Mesendoderm (in vitro differentiated cells): ENCODE data around the gene UPK1B.

Experiments
- DNase-seq: peaks from one replicate; pipeline ENCODE4 v3.0.0; 2013
- H2AK5ac ChIP-seq: 2 replicates; pipeline ENCODE4 v1.6.1; 2013; ENCODE audit warnings: low read length, inconsistent platforms
- H2BK120ac ChIP-seq: 2 replicates; pipeline ENCODE4 v1.6.1; 2013; ENCODE audit warnings: low read depth, mild to moderate bottlenecking, low read length, moderate library complexity, mixed read lengths
- H2BK15ac ChIP-seq: replicated peaks from 2 replicates; pipeline ENCODE4 v1.6.1; 2013; ENCODE audit warnings: low read depth, mild to moderate bottlenecking, moderate library complexity
- H2BK5ac ChIP-seq: 2 replicates; pipeline ENCODE4 v1.6.1; 2013; ENCODE audit warnings: low read length, inconsistent platforms
- H3K18ac ChIP-seq: 2 replicates; pipeline ENCODE4 v1.6.1; 2013; ENCODE audit warnings: mild to moderate bottlenecking, low read length, mixed read lengths
- H3K23ac ChIP-seq: one replicate; pipeline ENCODE4 v1.6.1; 2013; ENCODE audit warnings: low read length
- H3K27ac ChIP-seq: 2 replicates; pipeline ENCODE4 v1.5.1; 2013; ENCODE audit warnings: low read depth, mild to moderate bottlenecking, inconsistent platforms, low read length, moderate library complexity
- H3K27me3 ChIP-seq: 2 replicates; pipeline ENCODE4 v1.6.1; 2013; ENCODE audit warnings: low read length, control low read depth, mild to moderate bottlenecking, inconsistent platforms; ENCODE audit not compliant: insufficient read depth, poor library complexity
- H3K36me3 ChIP-seq: 2 replicates; pipeline ENCODE4 v1.6.1; 2013; ENCODE audit warnings: low read length, inconsistent platforms; ENCODE audit not compliant: control insufficient read depth, insufficient read depth
- H3K4ac ChIP-seq: one replicate; pipeline ENCODE4 v1.6.1; 2013; ENCODE audit warnings: low read depth, mild to moderate bottlenecking, low read length, moderate library complexity
- H3K4me1 ChIP-seq: 2 replicates; pipeline ENCODE4 v1.6.1; 2013; ENCODE audit warnings: low read depth, low read length, inconsistent platforms; ENCODE audit not compliant: control insufficient read depth
- H3K4me2 ChIP-seq: 2 replicates; pipeline ENCODE4 v1.6.1; 2013; ENCODE audit warnings: low read length
- H3K4me3 ChIP-seq: 2 replicates; pipeline ENCODE4 v1.5.1; 2013; ENCODE audit warnings: mild to moderate bottlenecking, low read length
- H3K56ac ChIP-seq: one replicate; pipeline ENCODE4 v1.6.1; 2013; ENCODE audit warnings: low read length
- H3K79me1 ChIP-seq: 2 replicates; pipeline ENCODE4 v1.6.1; 2013; ENCODE audit warnings: low read length, inconsistent platforms
- H3K79me2 ChIP-seq: 2 replicates; pipeline ENCODE4 v1.6.1; 2013; ENCODE audit warnings: mild to moderate bottlenecking, low read length; ENCODE audit not compliant: control insufficient read depth, insufficient read depth
- H3K9ac ChIP-seq: 2 replicates; pipeline ENCODE4 v1.6.1; 2013; ENCODE audit warnings: low read length, inconsistent platforms
- H4K5ac ChIP-seq: one replicate; pipeline ENCODE4 v1.6.1; 2013; ENCODE audit warnings: low read length
- H4K8ac ChIP-seq: one replicate; pipeline ENCODE4 v1.6.1; 2013; ENCODE audit warnings: low read depth, mild to moderate bottlenecking, control low read depth, low read length, moderate library complexity
- WGBS: extraction: QIAGEN DNeasy Blood & Tissue Kit; methylation state at CpG from one replicate; pipeline ENCODE4 v1.1.7; 2013; ENCODE audit warnings: low lambda C conversion rate, missing lambda C conversion rate; ENCODE audit not compliant: insufficient coverage; ENCODE audit errors: extremely low coverage; 5-methylcytosine and 5-hydroxymethylcytosine counted together

Gene UPK1B

DNA sequence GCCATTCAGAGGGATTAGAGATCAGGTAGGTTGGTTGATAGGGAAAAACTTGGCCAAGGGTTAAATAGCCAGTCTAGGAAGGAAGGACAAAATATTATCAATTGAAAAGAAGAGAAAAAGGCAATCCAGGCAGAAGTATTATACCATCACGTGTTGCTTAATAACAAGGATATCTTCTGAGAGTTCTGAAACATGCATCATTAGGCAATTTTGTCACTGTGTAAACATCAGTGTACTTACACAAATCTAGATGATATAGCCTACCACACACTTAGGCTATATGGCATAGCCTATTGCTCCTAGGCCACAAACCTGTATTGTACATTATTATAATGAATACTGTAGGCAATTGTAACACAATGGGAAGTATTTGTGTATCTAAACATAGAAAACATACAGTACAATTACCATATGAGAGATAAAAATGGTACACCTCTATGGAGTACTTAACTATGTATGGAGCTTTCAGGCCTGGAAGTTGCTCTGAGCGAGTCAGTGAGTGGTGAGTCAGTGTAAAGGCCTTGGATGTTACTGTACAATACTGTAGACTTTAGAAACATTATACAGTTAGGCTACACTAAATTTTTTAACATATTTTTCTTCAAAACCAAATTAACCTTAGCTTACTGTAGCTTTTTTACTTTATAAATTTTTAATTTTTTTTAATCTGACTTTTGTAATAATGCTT is 24.8 kb upstream of the UPK1B start:
- H3K9ac ChIP-seq = no peak overlapping the region
- H3K27me3 ChIP-seq = no peaks in the 10 kb centered on the region
- no peaks in the 10 kb centered on the region for H3K4me1 ChIP-seq
- H2BK15ac ChIP-seq = no peak overlapping the region
- H3K56ac ChIP-seq = no peak overlapping the region
- no peak overlapping the region for H3K27ac ChIP-seq
- H3K4me2 ChIP-seq = no peak overlapping the region
- DNase-seq = no peak
- H2BK120ac ChIP-seq = no peak overlapping the region
- no peaks in the 10 kb centered on the region for H3K79me1 ChIP-seq
- no peak overlapping the region for H3K23ac ChIP-seq
- H3K4me3 ChIP-seq = no peak overlapping the region
- no peak overlapping the region for H3K18ac ChIP-seq
- no peak overlapping the region for H2AK5ac ChIP-seq
- no peaks in the 10 kb centered on the region for H3K36me3 ChIP-seq
- H3K4ac ChIP-seq = no peak overlapping the region
- no peak overlapping the region for H2BK5ac ChIP-seq
- no peak overlapping the region for H4K8ac ChIP-seq
- H3K79me2 ChIP-seq = no peaks in the 10 kb centered on the region
- no peak overlapping the region for H4K5ac ChIP-seq
- no CpG with 5 or more reads among the region's 2 CpGs for WGBS

DNA sequence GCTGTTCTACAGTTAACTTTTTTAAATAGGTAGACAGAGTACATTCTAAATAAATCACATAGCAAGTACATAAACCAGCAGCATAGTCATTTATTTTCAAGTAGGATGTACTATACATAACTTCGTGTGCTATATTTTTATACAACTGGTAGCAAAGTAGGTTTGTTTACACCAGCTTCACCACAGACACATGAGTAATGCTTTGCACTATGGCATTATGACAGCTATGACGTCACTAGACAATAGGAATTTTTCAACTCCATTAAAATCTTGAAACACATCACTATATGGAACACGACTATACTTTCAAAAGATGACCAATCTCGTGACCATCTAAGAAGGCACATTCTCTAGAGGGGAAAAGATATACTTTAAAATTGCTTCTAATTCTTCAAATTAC is 23.9 kb upstream of the UPK1B start:
- Histone ChIP-seq H3K9ac (no peak overlapping the region), H2BK120ac (no peak overlapping the region), H3K4me3 (no peak overlapping the region), H3K27me3 (no peaks in the 10 kb centered on the region), H4K8ac (no peak overlapping the region), H3K56ac (no peak overlapping the region), H3K4ac (no peak overlapping the region), H3K4me1 (no peaks in the 10 kb centered on the region), H2BK15ac (no peak overlapping the region), H3K36me3 (no peaks in the 10 kb centered on the region), H3K79me1 (no peaks in the 10 kb centered on the region), H3K27ac (no peak overlapping the region), H2AK5ac (no peak overlapping the region), H3K79me2 (no peaks in the 10 kb centered on the region), H3K18ac (no peak overlapping the region), H4K5ac (no peak overlapping the region), H3K23ac (no peak overlapping the region), H3K4me2 (no peak overlapping the region), H2BK5ac (no peak overlapping the region)
- DNase-seq = no peak
- WGBS = no CpG with 5 or more reads among the region's 4 CpGs

DNA sequence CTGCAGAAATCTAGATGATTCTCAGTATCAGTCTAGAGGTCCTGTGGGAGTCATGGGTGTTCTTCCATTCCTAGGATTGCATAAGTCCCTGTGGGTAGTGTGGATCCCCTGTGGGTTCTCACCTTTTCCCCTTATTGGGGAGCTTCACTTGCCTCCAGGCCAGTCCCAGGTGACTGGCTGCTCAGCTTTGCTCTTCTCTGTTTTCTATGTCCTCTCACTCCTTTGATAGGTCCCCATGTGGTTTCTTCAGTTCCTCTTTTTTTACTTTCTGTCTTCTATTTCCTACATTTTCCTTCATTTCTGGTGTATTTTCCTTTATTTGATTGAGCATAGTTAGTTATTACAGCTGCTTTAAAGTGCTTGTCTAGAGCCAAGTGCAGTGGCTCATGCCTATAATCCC is 16.5 kb upstream of the UPK1B start:
- no peak overlapping the region for H3K4me3 ChIP-seq
- no peak overlapping the region for H3K4me2 ChIP-seq
- no peak overlapping the region for H2BK120ac ChIP-seq

DNA sequence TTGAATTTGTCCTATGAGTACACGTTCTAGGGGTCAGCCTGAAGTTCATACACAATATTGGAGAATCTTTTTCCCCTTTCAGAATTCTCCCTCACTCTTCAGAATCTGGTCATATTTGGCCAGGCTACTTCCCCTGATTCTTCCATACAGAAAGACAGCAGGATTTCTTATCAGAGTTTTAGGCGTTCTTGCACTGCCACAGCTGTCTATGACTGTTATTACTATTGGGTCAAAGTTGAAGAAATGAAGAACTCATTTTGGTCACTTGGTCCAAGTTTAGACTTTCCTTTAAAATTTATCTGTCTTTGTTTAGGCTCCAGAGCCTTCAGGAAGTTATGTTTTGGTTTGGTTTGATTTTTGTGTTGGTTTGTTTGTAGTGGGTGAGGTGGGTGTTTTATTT is 15.4 kb upstream of the UPK1B start:
- H3K79me2 ChIP-seq = no peaks in the 10 kb centered on the region
- H3K4me2 ChIP-seq = no peak overlapping the region
- H3K36me3 ChIP-seq = no peaks in the 10 kb centered on the region
- H3K18ac ChIP-seq = no peak overlapping the region
- H2BK120ac ChIP-seq = no peak overlapping the region
- no peak overlapping the region for H2BK5ac ChIP-seq
- no peak for DNase-seq
- no peak overlapping the region for H3K23ac ChIP-seq
- no peaks in the 10 kb centered on the region for H3K4me1 ChIP-seq
- no peak overlapping the region for H3K4ac ChIP-seq
- H3K56ac ChIP-seq = no peak overlapping the region
- no CpG with 5 or more reads among the region's 2 CpGs for WGBS
- no peaks in the 10 kb centered on the region for H3K79me1 ChIP-seq
- no peaks in the 10 kb centered on the region for H3K27me3 ChIP-seq
- H4K8ac ChIP-seq = no peak overlapping the region
- H3K27ac ChIP-seq = no peak overlapping the region
- no peak overlapping the region for H2BK15ac ChIP-seq
- no peak overlapping the region for H4K5ac ChIP-seq
- no peak overlapping the region for H3K9ac ChIP-seq
- no peak overlapping the region for H2AK5ac ChIP-seq
- no peak overlapping the region for H3K4me3 ChIP-seq

More for the DNA sequence above, 16.5 kb upstream of the UPK1B start:
- Histone ChIP-seq H2BK5ac (no peak overlapping the region), H3K27me3 (no peaks in the 10 kb centered on the region), H3K9ac (no peak overlapping the region), H3K18ac (no peak overlapping the region), H3K27ac (no peak overlapping the region), H3K79me1 (no peaks in the 10 kb centered on the region), H3K4me1 (no peaks in the 10 kb centered on the region), H4K8ac (no peak overlapping the region), H3K4ac (no peak overlapping the region), H3K23ac (no peak overlapping the region), H3K36me3 (no peaks in the 10 kb centered on the region), H3K56ac (no peak overlapping the region), H2AK5ac (no peak overlapping the region), H3K79me2 (no peaks in the 10 kb centered on the region), H2BK15ac (no peak overlapping the region), H4K5ac (no peak overlapping the region)
- no peak for DNase-seq

DNA sequence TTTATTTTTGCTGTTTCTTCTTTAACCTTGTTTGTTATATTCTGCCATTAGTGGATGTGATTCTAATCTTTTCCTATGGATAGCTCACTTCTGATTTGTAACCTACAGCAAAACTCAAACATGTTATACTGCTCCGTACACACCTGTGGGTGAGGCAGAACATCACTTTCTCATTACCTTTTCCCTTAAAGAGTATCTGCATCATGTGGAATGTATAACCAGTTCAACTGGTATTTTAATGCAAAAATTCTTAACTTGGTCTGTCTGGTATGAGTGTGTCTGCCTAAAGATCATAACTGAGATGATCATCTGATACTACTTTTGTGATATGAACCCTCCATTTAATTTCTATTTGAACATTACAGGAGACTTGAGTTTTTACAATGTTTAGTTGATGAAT is 13.0 kb upstream of the UPK1B start:
- no peak overlapping the region for H2AK5ac ChIP-seq
- H3K4me2 ChIP-seq = no peak overlapping the region
- H3K56ac ChIP-seq = no peak overlapping the region
- H3K4me3 ChIP-seq = no peak overlapping the region
- H2BK5ac ChIP-seq = no peak overlapping the region
- no peaks in the 10 kb centered on the region for H3K4me1 ChIP-seq
- H2BK120ac ChIP-seq = no peak overlapping the region
- no peak for DNase-seq
- no peaks in the 10 kb centered on the region for H3K36me3 ChIP-seq
- H4K8ac ChIP-seq = no peak overlapping the region
- H3K9ac ChIP-seq = no peak overlapping the region
- no peaks in the 10 kb centered on the region for H3K27me3 ChIP-seq
- H3K27ac ChIP-seq = no peak overlapping the region
- H4K5ac ChIP-seq = no peak overlapping the region
- H3K4ac ChIP-seq = no peak overlapping the region
- no CpG with 5 or more reads among the region's 1 CpG for WGBS
- no peaks in the 10 kb centered on the region for H3K79me1 ChIP-seq
- H3K79me2 ChIP-seq = no peaks in the 10 kb centered on the region
- H3K23ac ChIP-seq = no peak overlapping the region
- H3K18ac ChIP-seq = no peak overlapping the region
- H2BK15ac ChIP-seq = no peak overlapping the region

DNA sequence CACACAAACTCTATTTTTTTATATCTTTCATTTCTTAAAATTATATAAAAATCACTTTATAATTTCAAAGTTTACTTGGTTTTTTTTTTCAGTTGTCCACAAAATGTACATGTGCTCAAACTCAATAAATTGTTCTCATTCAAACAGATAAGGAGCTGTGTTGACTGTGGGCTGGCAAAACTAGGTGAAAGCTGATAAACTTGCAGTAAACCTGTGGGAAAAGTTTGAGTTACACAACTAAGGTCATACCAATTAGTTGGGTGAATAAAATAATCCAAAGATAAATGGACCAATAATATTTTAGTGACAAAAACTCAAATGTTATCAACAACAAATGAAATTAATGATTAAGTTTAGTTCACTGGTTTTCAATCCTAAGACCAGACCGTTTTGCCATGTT is 12.6 kb upstream of the UPK1B start:
- Histone ChIP-seq H3K27ac (no peak overlapping the region), H3K4me2 (no peak overlapping the region), H3K4me3 (no peak overlapping the region), H4K5ac (no peak overlapping the region), H3K4ac (no peak overlapping the region), H3K36me3 (no peaks in the 10 kb centered on the region), H3K79me2 (no peaks in the 10 kb centered on the region), H2AK5ac (no peak overlapping the region), H2BK15ac (no peak overlapping the region), H3K18ac (no peak overlapping the region), H3K4me1 (no peaks in the 10 kb centered on the region), H3K9ac (no peak overlapping the region), H3K56ac (no peak overlapping the region), H2BK5ac (no peak overlapping the region), H4K8ac (no peak overlapping the region), H2BK120ac (no peak overlapping the region), H3K27me3 (no peaks in the 10 kb centered on the region), H3K79me1 (no peaks in the 10 kb centered on the region), H3K23ac (no peak overlapping the region)
- no peak for DNase-seq
- no CpG with 5 or more reads among the region's 1 CpG for WGBS
